CD4-positive, alpha-beta T cell treated with Interleukin-17A for 4 hours (primary cell): Measurements from ENCODE around the gene DAPK1.
"Not testable (repeated sequence)": the region's sequence is repeated elsewhere in the genome, so short reads cannot be mapped to it uniquely, and the experiment has no call there.

Experiments
- DNase-seq: peaks from one replicate; pipeline ENCODE4 v3.0.0-alpha.2; 2020; ENCODE audit warnings: mixed read lengths

DAPK1 gene

GRCh38 chr9:87498811-87499360 is 1.2 kb downstream of the DAPK1 start:
- no peak for DNase-seq

- DNase-seq, result no peak
Measured at GRCh38 chr9:87499424-87500017, 1.9 kb downstream of the DAPK1 start.

- no peak for DNase-seq
Measured at GRCh38 chr9:87500491-87501270, 3.0 kb downstream of the DAPK1 start.

- not testable (repeated sequence) for DNase-seq
Measured at GRCh38 chr9:87501271-87501656, 3.6 kb downstream of the DAPK1 start.

- no peak for DNase-seq
Measured at GRCh38 chr9:87501806-87502205, 4.1 kb downstream of the DAPK1 start.

GRCh38 chr9:87502391-87503221 is 4.9 kb downstream of the DAPK1 start:
- no peak for DNase-seq

- DNase-seq, result no peak
Measured at GRCh38 chr9:87503430-87503829, 5.8 kb downstream of the DAPK1 start.

- DNase-seq, result no peak
Measured at GRCh38 chr9:87503927-87504326, 6.3 kb downstream of the DAPK1 start.

- DNase-seq, result no peak
Measured at GRCh38 chr9:87504938-87505337, 7.3 kb downstream of the DAPK1 start.

GRCh38 chr9:87505869-87506678 is 8.4 kb downstream of the DAPK1 start:
- no peak for DNase-seq

- no peak for DNase-seq
Measured at GRCh38 chr9:87507576-87507975, 9.9 kb downstream of the DAPK1 start.

GRCh38 chr9:87510252-87510683 is 12.6 kb downstream of the DAPK1 start:
- DNase-seq, result no peak

- no peak for DNase-seq
Measured at GRCh38 chr9:87512311-87512710, 14.6 kb downstream of the DAPK1 start.

- DNase-seq, result no peak
Measured at GRCh38 chr9:87513161-87513560, 15.5 kb downstream of the DAPK1 start.

GRCh38 chr9:87513880-87514535 is 16.3 kb downstream of the DAPK1 start:
- DNase-seq, result no peak

- no peak for DNase-seq
Measured at GRCh38 chr9:87515006-87515405, 17.3 kb downstream of the DAPK1 start.

GRCh38 chr9:87515588-87516221 is 18.0 kb downstream of the DAPK1 start:
- DNase-seq, result no peak

GRCh38 chr9:87516222-87516925 is 18.7 kb downstream of the DAPK1 start:
- no peak for DNase-seq

GRCh38 chr9:87516926-87517290 is 19.2 kb downstream of the DAPK1 start:
- DNase-seq, result no peak

GRCh38 chr9:87517732-87518131 is 20.1 kb downstream of the DAPK1 start:
- no peak for DNase-seq
